Measurements from ENCODE around the gene LAMA3.
A peak's percentile ranks its signal among the peaks of the same experiment; 100 is the strongest.

LAMA3 gene

GRCh38 chr18:23664674-23665073, 24.6 kb upstream of the LAMA3 start:
- no peak for DNase-seq
- H3K27me3 ChIP-seq (ENCODE audit: insufficient read depth, low read depth, severe bottlenecking): no peaks in the 10 kb centered on the region
- TF ChIP-seq CTCF (IDR thresholded peaks at IDR 0.05; ENCODE audit: low read depth, low read length): no peak
- H3K27ac ChIP-seq: no peak overlapping the region
- H3K4me3 ChIP-seq (ENCODE audit: low read depth, low read length): no peak overlapping the region
- H3K9me3 ChIP-seq (ENCODE audit: severe bottlenecking): no peaks in the 10 kb centered on the region
- no peaks in the 10 kb centered on the region for H3K36me3 ChIP-seq

- no peak overlapping the region for H3K4me3 ChIP-seq (ENCODE audit: low read depth, low read length)
- H3K36me3 ChIP-seq: no peaks in the 10 kb centered on the region
- DNase-seq: no peak
- no peaks in the 10 kb centered on the region for H3K9me3 ChIP-seq (ENCODE audit: severe bottlenecking)
- H3K27ac ChIP-seq: no peak overlapping the region
- TF ChIP-seq CTCF (IDR thresholded peaks at IDR 0.05; ENCODE audit: low read depth, low read length): 0 out of 2 replicates have a peak, but pooled peaks have one; percentile 8
- H3K27me3 ChIP-seq (ENCODE audit: insufficient read depth, low read depth, severe bottlenecking): no peaks in the 10 kb centered on the region
These were observed 22.1 kb upstream of the LAMA3 start for GRCh38 chr18:23667114-23667513.

GRCh38 chr18:23668731-23669130, 20.5 kb upstream of the LAMA3 start:
- Histone ChIP-seq H3K27ac (no peak overlapping the region), H3K36me3 (no peaks in the 10 kb centered on the region), H3K27me3 (ENCODE audit: insufficient read depth, low read depth, severe bottlenecking) (no peaks in the 10 kb centered on the region), H3K4me3 (ENCODE audit: low read depth, low read length) (no peak overlapping the region), H3K9me3 (ENCODE audit: severe bottlenecking) (no peaks in the 10 kb centered on the region)
- DNase-seq: no peak
- TF ChIP-seq CTCF (IDR thresholded peaks at IDR 0.05; ENCODE audit: low read depth, low read length): no peak

- no peak overlapping the region for H3K4me3 ChIP-seq (ENCODE audit: low read depth, low read length)
- H3K36me3 ChIP-seq: no peaks in the 10 kb centered on the region
- no peaks in the 10 kb centered on the region for H3K9me3 ChIP-seq (ENCODE audit: severe bottlenecking)
- DNase-seq: no peak
- H3K27me3 ChIP-seq (ENCODE audit: insufficient read depth, low read depth, severe bottlenecking): no peaks in the 10 kb centered on the region
- H3K27ac ChIP-seq: no peak overlapping the region
- TF ChIP-seq CTCF (IDR thresholded peaks at IDR 0.05; ENCODE audit: low read depth, low read length): no peak
These were observed 20.0 kb upstream of the LAMA3 start for GRCh38 chr18:23669202-23669766.

GRCh38 chr18:23669804-23670405, 19.3 kb upstream of the LAMA3 start:
- TF ChIP-seq CTCF (IDR thresholded peaks at IDR 0.05; ENCODE audit: low read depth, low read length): no peak
- Histone ChIP-seq H3K9me3 (ENCODE audit: severe bottlenecking) (no peaks in the 10 kb centered on the region), H3K27ac (no peak overlapping the region), H3K27me3 (ENCODE audit: insufficient read depth, low read depth, severe bottlenecking) (no peaks in the 10 kb centered on the region), H3K4me3 (ENCODE audit: low read depth, low read length) (no peak overlapping the region), H3K36me3 (no peaks in the 10 kb centered on the region)
- no peak for DNase-seq

GRCh38 chr18:23671564-23671963, 17.7 kb upstream of the LAMA3 start:
- no peak for TF ChIP-seq CTCF (IDR thresholded peaks at IDR 0.05; ENCODE audit: low read depth, low read length)
- H3K36me3 ChIP-seq: no peaks in the 10 kb centered on the region
- H3K4me3 ChIP-seq (ENCODE audit: low read depth, low read length): no peak overlapping the region
- H3K27me3 ChIP-seq (ENCODE audit: insufficient read depth, low read depth, severe bottlenecking): no peaks in the 10 kb centered on the region
- peak; percentile 38 for DNase-seq
- H3K9me3 ChIP-seq (ENCODE audit: severe bottlenecking): no peaks in the 10 kb centered on the region
- no peak overlapping the region for H3K27ac ChIP-seq

All from WERI-Rb-1 (cell line).